AG04449 (cell line): ENCODE measurements around the gene CDK3.
"Not testable (repeated sequence)": the region's sequence is repeated elsewhere in the genome, so short reads cannot be mapped to it uniquely, and the experiment has no call there.

Source experiments
- CTCF ChIA-PET: fragments of 350-600 bp; formaldehyde crosslinking; extraction: SDS; loops from one replicate; lab custom pipeline; 2021; ENCODE audit warnings: antibody characterized with exemption; lab: Yijun Ruan, JAX
- POLR2A ChIA-PET: fragments of 400-600, 350-600 bp; formaldehyde crosslinking; extraction: SDS; loops from one replicate; lab custom pipeline; 2020; ENCODE audit warnings: antibody characterized with exemption, inconsistent platforms; lab: Yijun Ruan, JAX
- DNase-seq: peaks from one replicate; pipeline ENCODE4 v3.0.0-alpha.2; 2010; ENCODE audit warnings: low read depth, low spot score
- H3K4me3 ChIP-seq: 2 replicates; pipeline ENCODE4 v1.5.1; 2011; ENCODE audit warnings: low read depth, mild to moderate bottlenecking, control low read depth, low read length
- TF ChIP-seq, protein P1 (sequence below): IDR thresholded peaks from one replicate; pipeline ENCODE4 v1.5.1; 2011; ENCODE audit warnings: mild to moderate bottlenecking, moderate library complexity, low read length, control low read depth, inconsistent platforms; ENCODE audit not compliant: insufficient read depth; ENCODE audit errors: missing control alignments

The CDK3 gene

DNA sequence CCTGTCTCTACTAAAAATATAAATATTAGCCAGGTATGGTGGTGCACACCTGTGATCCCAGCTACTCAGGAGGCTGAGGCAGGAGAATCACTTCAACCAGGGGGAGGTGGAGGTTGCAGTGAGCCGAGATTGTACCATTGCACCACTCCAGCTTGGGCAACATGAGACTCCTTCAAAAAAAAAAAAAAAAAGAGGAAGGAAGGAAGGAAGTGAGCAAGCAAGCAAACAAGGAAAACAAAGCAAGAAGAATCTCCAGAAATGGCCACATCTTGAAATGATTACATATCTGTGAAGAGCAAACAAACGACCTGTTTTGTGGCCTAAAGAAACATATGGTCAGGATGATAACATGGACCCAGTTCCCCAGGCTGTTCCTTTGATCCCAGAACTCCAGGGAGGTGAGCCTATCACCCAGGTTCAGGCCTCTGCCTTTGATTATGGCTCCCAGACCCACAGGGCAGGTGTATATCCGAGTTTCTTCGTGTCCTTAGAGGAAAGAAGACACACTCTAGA lies 30.6 kb upstream of the CDK3 start:
- DNase-seq, result no peak
- TF ChIP-seq, protein P1, sequence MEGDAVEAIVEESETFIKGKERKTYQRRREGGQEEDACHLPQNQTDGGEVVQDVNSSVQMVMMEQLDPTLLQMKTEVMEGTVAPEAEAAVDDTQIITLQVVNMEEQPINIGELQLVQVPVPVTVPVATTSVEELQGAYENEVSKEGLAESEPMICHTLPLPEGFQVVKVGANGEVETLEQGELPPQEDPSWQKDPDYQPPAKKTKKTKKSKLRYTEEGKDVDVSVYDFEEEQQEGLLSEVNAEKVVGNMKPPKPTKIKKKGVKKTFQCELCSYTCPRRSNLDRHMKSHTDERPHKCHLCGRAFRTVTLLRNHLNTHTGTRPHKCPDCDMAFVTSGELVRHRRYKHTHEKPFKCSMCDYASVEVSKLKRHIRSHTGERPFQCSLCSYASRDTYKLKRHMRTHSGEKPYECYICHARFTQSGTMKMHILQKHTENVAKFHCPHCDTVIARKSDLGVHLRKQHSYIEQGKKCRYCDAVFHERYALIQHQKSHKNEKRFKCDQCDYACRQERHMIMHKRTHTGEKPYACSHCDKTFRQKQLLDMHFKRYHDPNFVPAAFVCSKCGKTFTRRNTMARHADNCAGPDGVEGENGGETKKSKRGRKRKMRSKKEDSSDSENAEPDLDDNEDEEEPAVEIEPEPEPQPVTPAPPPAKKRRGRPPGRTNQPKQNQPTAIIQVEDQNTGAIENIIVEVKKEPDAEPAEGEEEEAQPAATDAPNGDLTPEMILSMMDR, result no peak
- CTCF ChIA-PET, result no interaction called here
- H3K4me3 ChIP-seq, result no peak overlapping the region
- POLR2A ChIA-PET, result interaction anchor here (0.7 kb wide), 1 partner anchor 188 kb away, joined by 5 read pairs; no protein-coding TSS in a partner anchor

DNA sequence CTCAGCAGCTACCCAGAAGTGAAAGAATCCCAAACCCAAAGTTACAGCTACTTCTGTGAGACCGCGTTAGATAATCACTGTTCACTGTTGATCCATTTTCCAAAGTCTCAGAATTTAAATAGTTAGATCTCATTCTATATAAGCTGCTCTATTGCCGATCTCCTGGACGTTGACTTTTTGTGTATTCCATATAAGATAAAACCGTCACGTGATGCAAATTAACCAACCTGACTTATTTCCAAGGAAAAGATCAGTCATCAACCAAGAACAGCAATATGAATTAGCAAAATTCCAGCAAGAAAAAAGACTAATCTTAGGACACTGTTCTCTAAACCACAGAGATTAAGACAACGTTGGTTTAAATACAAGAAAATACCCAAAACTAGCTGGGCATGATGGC lies 30.0 kb upstream of the CDK3 start:
- no peak overlapping the region for H3K4me3 ChIP-seq
- TF ChIP-seq, protein P1, result no peak
- ChIA-PET CTCF (no interaction called here), POLR2A (no interaction called here)
- DNase-seq, result no peak

DNA sequence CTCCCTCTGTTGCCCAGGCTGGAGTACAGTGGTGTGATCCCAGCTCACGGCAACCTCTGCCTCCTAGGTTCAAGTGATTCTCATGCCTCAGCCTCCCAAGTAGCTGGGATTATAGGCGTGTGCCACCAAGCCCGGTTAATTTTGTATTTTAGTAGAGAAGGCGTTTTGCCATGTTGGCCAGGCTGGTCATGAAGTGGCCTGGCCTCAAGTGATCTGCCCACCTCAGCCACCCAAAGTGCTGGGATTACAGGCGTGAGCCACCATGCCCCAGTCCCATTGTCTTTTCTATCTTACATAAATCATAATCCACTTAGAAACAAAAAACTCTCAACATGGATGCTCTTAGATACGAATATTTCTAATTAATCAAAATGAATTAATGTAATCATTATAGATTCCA lies 25.5 kb upstream of the CDK3 start:
- POLR2A ChIA-PET, DNase-seq, H3K4me3 ChIP-seq, CTCF ChIA-PET: not testable (repeated sequence)

DNA sequence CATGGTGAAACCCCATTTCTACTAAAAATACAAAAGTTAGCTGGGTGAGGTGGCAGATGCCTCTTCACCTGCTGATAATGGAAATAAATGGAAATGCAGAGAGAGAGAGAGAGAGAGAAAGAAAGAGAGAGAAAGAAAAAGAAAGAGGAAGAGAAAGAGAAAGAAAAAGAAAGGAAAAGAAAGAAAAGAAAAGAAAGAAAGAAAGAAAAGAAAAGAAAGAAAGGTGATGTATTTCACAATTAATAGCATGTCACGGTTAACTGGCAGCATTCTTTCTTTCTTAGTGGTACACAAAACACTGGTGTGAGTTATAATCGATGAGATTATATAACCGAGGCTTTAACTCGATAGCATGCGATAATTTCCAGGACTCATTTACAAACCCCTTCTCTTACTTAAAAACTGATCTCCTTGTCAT lies 24.9 kb upstream of the CDK3 start:
- TF ChIP-seq, protein P1, result no peak
- ChIA-PET CTCF (interaction anchor here (1.4 kb wide), 1 partner anchor 38 kb away, joined by 5 read pairs; no protein-coding TSS in a partner anchor), POLR2A (no interaction called here)
- no peak for DNase-seq
- H3K4me3 ChIP-seq, result no peak overlapping the region

DNA sequence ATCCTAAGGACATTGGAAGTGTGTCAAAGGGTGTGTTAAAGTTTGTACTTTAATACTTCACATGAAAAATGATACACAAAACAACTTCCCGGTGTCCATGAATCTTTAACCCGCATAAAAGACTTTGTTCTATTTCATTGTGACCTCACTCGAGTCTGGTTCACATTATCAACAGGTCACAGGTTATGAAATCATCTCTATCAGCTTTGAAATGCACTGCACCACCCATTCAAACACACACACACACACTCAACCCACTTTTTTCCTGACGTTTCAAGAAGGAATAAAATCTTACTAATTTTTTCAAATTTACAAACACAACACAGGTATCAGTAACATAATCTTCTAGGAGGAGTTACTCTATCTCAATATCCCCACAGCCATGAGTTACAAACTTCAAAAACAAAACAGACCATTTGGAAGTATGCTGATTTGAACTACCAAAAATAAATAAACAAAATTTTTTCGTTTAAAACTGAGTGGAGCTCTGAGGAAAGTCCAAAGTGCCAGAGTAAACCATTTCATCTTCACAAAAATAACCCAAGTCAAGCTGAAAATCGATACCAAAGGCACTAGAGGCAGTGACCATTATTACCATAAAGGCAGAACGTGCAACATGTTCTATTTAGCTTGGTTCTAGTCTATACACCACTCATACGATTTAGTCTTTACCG lies 24.3 kb upstream of the CDK3 start:
- H3K4me3 ChIP-seq, result no peak overlapping the region
- TF ChIP-seq, protein P1, result no peak
- DNase-seq, result no peak
- ChIA-PET CTCF (interaction anchor here (1.0 to 1.4 kb wide), 5 partner anchors 9 to 38 kb away, joined by 3 to 5 read pairs (median 4); no protein-coding TSS in a partner anchor), POLR2A (no interaction called here)

DNA sequence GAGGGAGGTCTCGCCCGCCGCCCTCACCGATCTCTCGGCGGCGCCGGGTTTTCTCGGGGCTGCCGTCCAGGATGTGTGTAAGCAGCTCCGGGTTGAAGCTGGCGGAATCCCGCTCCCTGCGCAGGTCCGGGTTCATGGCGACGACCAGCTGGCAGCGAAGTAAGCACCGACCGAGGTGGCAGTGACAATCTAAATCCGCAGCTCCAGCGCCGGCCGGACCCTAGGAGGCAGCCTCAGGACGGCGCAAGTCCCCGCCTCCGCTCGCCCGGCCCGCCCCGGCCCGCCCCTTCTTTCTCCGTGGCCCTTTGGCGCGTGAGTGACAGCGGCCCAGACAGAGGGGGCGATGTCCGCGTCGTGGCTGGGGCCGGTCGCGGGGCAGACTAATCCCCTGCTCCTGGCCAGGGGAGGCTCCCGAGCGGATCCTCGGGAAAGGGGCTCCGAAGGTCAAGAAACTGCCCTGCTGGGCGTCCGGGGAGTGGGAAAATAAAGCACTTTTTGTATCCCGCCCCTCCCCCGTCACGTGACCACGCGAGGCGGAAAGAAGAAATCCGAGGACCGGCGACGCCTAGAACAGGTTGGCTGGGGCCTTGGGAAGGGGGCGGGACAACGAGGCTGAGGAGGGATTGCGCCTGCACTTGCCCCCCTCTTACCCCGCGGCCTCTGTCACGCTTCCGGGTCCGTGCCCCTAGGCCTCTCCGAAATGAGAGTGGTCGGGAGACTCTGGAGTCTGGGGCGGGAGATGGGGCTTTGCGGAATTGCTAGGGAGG lies 21.5 kb upstream of the CDK3 start, which contains the start of the genes ACOX1 and TEN1:
TSS of gene ACOX1 (minus strand) at position 229 of the 767 bp plus-strand sequence. CDS start at position 136, 93 bp downstream.
TSS of gene TEN1 (plus strand) at position 303 of the 767 bp plus-strand sequence. CDS start 6,953 bp downstream, outside the sequence.
- H3K4me3 ChIP-seq, result peak within 1 kb of the TSS; percentile 89
- POLR2A ChIA-PET, result interaction anchor here (0.8 to 1.1 kb wide), 3 partner anchors 18 to 69 kb away, joined by 3 to 4 read pairs (median 4); no protein-coding TSS in a partner anchor
- peak; percentile 84 for DNase-seq
- TF ChIP-seq, protein P1, result peak; percentile 45
- CTCF ChIA-PET, result interaction anchor here (0.7 to 1.1 kb wide), 4 partner anchors 10 to 26 kb away, joined by 3 to 4 read pairs (median 3); no protein-coding TSS in a partner anchor
